CD4-positive, alpha-beta T cell (primary cell): ENCODE data around the gene PSEN1. TPM values are rescaled to one million over a fixed set of nuclear protein-coding genes. Genes with fewer than 3 reads are reported as not detected.
A peak's percentile ranks its signal among the peaks of the same experiment; 100 is the strongest.

Source experiments
- ATAC-seq: fragments of 200-7000 bp; cut with Tn5 transposase; one replicate; pipeline ENCODE4 v1.10.0; 2022; ENCODE audit warnings: mild to moderate bottlenecking; ENCODE audit not compliant: poor library complexity
- CTCF ChIA-PET: fragments of 350-600 bp; sonication (Branson Sonifier 250); formaldehyde crosslinking; loops from one replicate; lab custom pipeline; 2021; ENCODE audit warnings: antibody characterized with exemption, inconsistent platforms; lab: Charles Lee
- POLR2A ChIA-PET: fragments of 350-600 bp; sonication (Branson Sonifier 250); formaldehyde crosslinking; loops from one replicate; lab custom pipeline; 2021; ENCODE audit warnings: antibody characterized with exemption, inconsistent platforms; lab: Charles Lee
- DNase-seq, 14 experiments: peaks; one replicate each; pipeline ENCODE4 v3.0.0-alpha.2; 2013 to 2020; ENCODE audit warnings: mixed read lengths in 2 of 14
- H3K27ac ChIP-seq, 2 donors: one replicate each; pipeline versions ENCODE4 v1.5.1 to v1.7.0; 2013; ENCODE audit warnings: low read length in 2 of 2, low read depth in 1 of 2, mild to moderate bottlenecking in 1 of 2
- H3K27me3 ChIP-seq, 2 experiments: 1 replicate in 1 of 2; 2 replicates in 1 of 2; pipeline versions ENCODE4 v1.6.1 to v1.7.0; 2013; ENCODE audit warnings: low read length in 2 of 2, control low read depth in 1 of 2, mild to moderate bottlenecking in 1 of 2, moderate library complexity in 1 of 2; ENCODE audit not compliant: insufficient read depth in 2 of 2, control insufficient read depth in 1 of 2
- H3K36me3 ChIP-seq: one replicate; pipeline ENCODE4 v1.6.1; 2013; ENCODE audit warnings: low read length, control low read depth; ENCODE audit not compliant: insufficient read depth
- H3K4me1 ChIP-seq: one replicate; pipeline ENCODE4 v1.6.1; 2013; ENCODE audit warnings: low read length, control low read depth; ENCODE audit not compliant: insufficient read depth
- H3K4me3 ChIP-seq: one replicate; pipeline ENCODE4 v1.5.1; 2013; ENCODE audit warnings: mild to moderate bottlenecking, low read length, moderate library complexity
- H3K9me3 ChIP-seq, 2 experiments: 1 replicate in 1 of 2; 2 replicates in 1 of 2; pipeline versions ENCODE4 v1.6.1 to v1.7.0; 2013; ENCODE audit warnings: low read length in 2 of 2, mild to moderate bottlenecking in 2 of 2, control low read depth in 1 of 2, moderate library complexity in 1 of 2; ENCODE audit not compliant: control insufficient read depth in 1 of 2, insufficient read depth in 1 of 2
- H3K27ac Mint-ChIP-seq: one replicate; pipeline ENCODE4 v1.8.0; 2020; ENCODE audit warnings: mixed read lengths
- H3K27me3 Mint-ChIP-seq: one replicate; pipeline ENCODE4 v1.8.0; 2021; ENCODE audit warnings: mixed read lengths
- H3K36me3 Mint-ChIP-seq: one replicate; pipeline ENCODE4 v1.8.0; 2021; ENCODE audit warnings: low read depth, mixed read lengths
- H3K4me1 Mint-ChIP-seq: one replicate; pipeline ENCODE4 v1.8.0; 2021; ENCODE audit warnings: low read depth, mixed read lengths
- H3K4me3 Mint-ChIP-seq: one replicate; pipeline ENCODE4 v1.8.0; 2020; ENCODE audit warnings: mild to moderate bottlenecking, mixed read lengths
- H3K9me3 Mint-ChIP-seq: one replicate; pipeline ENCODE4 v1.8.0; 2020; ENCODE audit warnings: mixed read lengths
- CTCF ChIP-seq: fragments of 200-600 bp; IDR thresholded peaks from one replicate; pipeline ENCODE4 v1.8.0; 2022; ENCODE audit warnings: antibody characterized with exemption, mild to moderate bottlenecking
- intact Hi-C, 2 experiments: fragments of 100-400 bp; cut with DNase I in 1 of 2; cut with micrococcal nuclease in 1 of 2; formaldehyde crosslinking; loops; one replicate each; pipeline versions ENCODE4 v1.15.1 to v1.9.0; 2023 to 2025; cut with DNase I, micrococcal nuclease
- total RNA-seq, 174 experiments: library from RNA in 2 of 174; stranded (reverse) in 2 of 174; gene quantifications; one replicate each; pipeline ENCODE4 v1.2.3 and lab custom pipeline; 2021 to 2026

PSEN1 gene
- total RNA-seq, 2 experiments from 2014 or later = 27.1 to 28.3 TPM

- Mint-ChIP-seq H3K9me3 (no peaks in the 10 kb centered on the region), H3K36me3 (no peaks in the 10 kb centered on the region), H3K27ac (no peak overlapping the region), H3K4me3 (no peak overlapping the region), H3K27me3 (peaks cover 83% of the 10 kb centered on the region), H3K4me1 (peaks cover 6% of the 10 kb centered on the region)
- intact Hi-C loops = no loop called here
- DNase-seq (peak in 2 of 14 experiments; percentile 20), ATAC-seq (no peak)
- no peak for TF ChIP-seq CTCF
- Histone ChIP-seq H3K4me1 (peaks cover 28% of the 10 kb centered on the region), H3K27me3 (peaks cover 66 to 76% of the 10 kb centered on the region in 2 experiments), H3K36me3 (no peaks in the 10 kb centered on the region), H3K27ac (no peak overlapping the region), H3K4me3 (no peak overlapping the region), H3K9me3 (peaks cover 0 to 20% of the 10 kb centered on the region in 2 experiments)
- ChIA-PET POLR2A (no interaction called here), CTCF (no interaction called here)
These were observed 104.6 kb downstream of the PSEN1 start for GRCh38 chr14:73240816-73241480.

GRCh38 chr14:73241481-73242165 lies 105.3 kb downstream of the PSEN1 start:
- no peak overlapping the region for H3K4me3 Mint-ChIP-seq
- H3K27ac Mint-ChIP-seq = no peak overlapping the region
- Histone ChIP-seq H3K9me3 (peaks cover 0 to 20% of the 10 kb centered on the region in 2 experiments), H3K27me3 (peaks cover 60 to 73% of the 10 kb centered on the region in 2 experiments), H3K27ac (no peak overlapping the region), H3K4me1 (peaks cover 35% of the 10 kb centered on the region), H3K4me3 (no peak overlapping the region), H3K36me3 (no peaks in the 10 kb centered on the region)
- ChIA-PET POLR2A (interaction anchor here (1.1 kb wide), 1 partner anchor 222 kb away, joined by 3 read pairs; no protein-coding TSS in a partner anchor), CTCF (no interaction called here)
- no peak for TF ChIP-seq CTCF
- ATAC-seq (no peak), DNase-seq (peak in 1 of 14 experiments; percentile 10)
- peaks cover 77% of the 10 kb centered on the region for H3K27me3 Mint-ChIP-seq
- H3K36me3 Mint-ChIP-seq = no peaks in the 10 kb centered on the region
- H3K9me3 Mint-ChIP-seq = no peaks in the 10 kb centered on the region
- H3K4me1 Mint-ChIP-seq = peaks cover 9% of the 10 kb centered on the region
- intact Hi-C loops = no loop called here

- ATAC-seq (no peak), DNase-seq (no peak)
- intact Hi-C loops = no loop called here
- Histone ChIP-seq H3K27me3 (peaks cover 55 to 67% of the 10 kb centered on the region in 2 experiments), H3K36me3 (no peaks in the 10 kb centered on the region), H3K4me3 (no peak overlapping the region), H3K4me1 (peaks cover 37% of the 10 kb centered on the region), H3K9me3 (peaks cover 0 to 20% of the 10 kb centered on the region in 2 experiments), H3K27ac (no peak overlapping the region)
- Mint-ChIP-seq H3K9me3 (no peaks in the 10 kb centered on the region), H3K4me3 (no peak overlapping the region), H3K36me3 (no peaks in the 10 kb centered on the region), H3K4me1 (peaks cover 11% of the 10 kb centered on the region), H3K27me3 (peaks cover 76% of the 10 kb centered on the region), H3K27ac (no peak overlapping the region)
- POLR2A ChIA-PET = interaction anchor here (1.1 kb wide), 1 partner anchor 221 kb away, joined by 3 read pairs; no protein-coding TSS in a partner anchor
- CTCF ChIA-PET = no interaction called here
- TF ChIP-seq CTCF = no peak
These were observed 106.1 kb downstream of the PSEN1 start for GRCh38 chr14:73242357-73242901.
